ENCODE measurements around the gene FFAR3. TPM values are rescaled to one million over a fixed set of nuclear protein-coding genes. Genes with fewer than 3 reads are reported as not detected.

The FFAR3 gene
- total RNA-seq, 6 experiments from 2014 or later = not detected

GRCh38 chr19:35381926-35382325 is 23.7 kb downstream of the FFAR3 start:
- DNase-seq = no peak
- Mint-ChIP-seq H3K4me1 (ENCODE audit: low read depth) (no peaks in the 10 kb centered on the region), H3K9me3 (peaks cover 24% of the 10 kb centered on the region)

DNA sequence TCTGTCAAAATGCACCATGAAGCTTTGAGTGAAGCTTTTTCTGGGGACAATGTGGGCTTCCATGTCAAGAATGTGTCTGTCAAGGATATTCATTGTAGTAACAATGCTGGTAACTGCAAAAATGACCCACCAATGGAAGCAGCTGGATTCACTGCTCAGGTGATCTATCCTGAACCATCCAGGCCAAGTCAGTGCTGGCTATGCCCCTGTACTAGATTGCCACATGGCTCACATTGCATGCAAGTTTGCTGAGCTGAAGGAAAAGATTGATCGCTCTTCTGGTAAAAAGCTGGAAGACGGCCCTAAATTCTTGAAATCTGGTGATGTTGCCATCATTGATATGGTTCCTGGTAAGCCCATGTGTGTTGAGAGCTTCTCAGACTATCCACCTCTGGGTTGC is 25.3 kb downstream of the FFAR3 start:
- no peak overlapping the region for H3K4me3 Mint-ChIP-seq
- H3K27ac Mint-ChIP-seq = no peak overlapping the region

More at GRCh38 chr19:35381926-35382325, 23.7 kb downstream of the FFAR3 start:
- Mint-ChIP-seq H3K27me3 (ENCODE audit: insufficient read depth) (peaks cover 25% of the 10 kb centered on the region), H3K4me3 (no peak overlapping the region), H3K36me3 (ENCODE audit: low read depth) (peaks cover 5% of the 10 kb centered on the region), H3K27ac (no peak overlapping the region)
- TF ChIP-seq CTCF (IDR thresholded peaks at IDR 0.05) = no peak

DNA sequence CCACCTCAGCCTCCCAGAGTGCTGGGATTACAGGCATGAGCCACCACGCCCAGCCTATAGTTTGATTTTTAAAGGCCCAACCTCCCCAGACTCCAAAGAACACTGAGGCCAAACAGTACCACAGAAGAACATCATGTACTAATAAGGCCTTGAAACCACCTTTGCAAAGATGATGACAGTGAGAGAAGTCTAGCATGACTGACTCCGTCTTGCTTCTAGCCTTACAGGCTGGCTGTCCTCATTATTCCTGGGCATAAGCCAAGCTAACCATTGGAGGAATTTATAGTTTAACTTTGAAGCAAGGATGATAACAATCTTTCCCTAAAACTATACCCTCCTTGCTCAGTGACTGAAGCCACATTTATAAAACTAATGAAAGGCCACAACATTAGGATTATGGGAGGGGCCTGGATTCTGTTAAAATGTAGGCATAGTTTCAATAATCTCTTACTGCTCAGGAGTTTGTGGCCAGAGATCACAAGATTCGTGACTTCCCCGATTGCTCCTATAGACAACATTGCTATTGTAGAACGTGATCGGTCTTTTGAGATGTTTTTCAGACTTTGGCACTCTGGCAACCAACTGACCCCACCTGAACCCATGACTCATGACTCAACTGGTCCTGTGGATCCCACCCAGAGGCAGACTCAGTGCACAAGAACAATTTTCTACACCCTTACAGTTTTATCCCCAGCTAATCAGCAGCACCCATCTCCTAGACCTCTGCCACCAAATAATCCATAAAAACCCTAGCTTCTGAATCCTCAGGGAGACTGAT is 30.2 kb downstream of the FFAR3 start:
- no peak for DNase-seq
- Mint-ChIP-seq H3K27ac (no peak overlapping the region), H3K4me1 (ENCODE audit: low read depth) (no peaks in the 10 kb centered on the region), H3K36me3 (ENCODE audit: low read depth) (peaks cover 5% of the 10 kb centered on the region), H3K9me3 (peaks cover 28% of the 10 kb centered on the region), H3K4me3 (no peak overlapping the region), H3K27me3 (ENCODE audit: insufficient read depth) (no peaks in the 10 kb centered on the region; the same call in 1 of the 2 replicates)
- TF ChIP-seq CTCF (IDR thresholded peaks at IDR 0.05) = no peak

More for the DNA sequence above, 25.3 kb downstream of the FFAR3 start:
- Mint-ChIP-seq H3K9me3 (peaks cover 28% of the 10 kb centered on the region), H3K4me1 (ENCODE audit: low read depth) (no peaks in the 10 kb centered on the region), H3K27me3 (ENCODE audit: insufficient read depth) (peaks cover 20% of the 10 kb centered on the region), H3K36me3 (ENCODE audit: low read depth) (peaks cover 5% of the 10 kb centered on the region)
- no peak for TF ChIP-seq CTCF (IDR thresholded peaks at IDR 0.05)
- no peak for DNase-seq

DNA sequence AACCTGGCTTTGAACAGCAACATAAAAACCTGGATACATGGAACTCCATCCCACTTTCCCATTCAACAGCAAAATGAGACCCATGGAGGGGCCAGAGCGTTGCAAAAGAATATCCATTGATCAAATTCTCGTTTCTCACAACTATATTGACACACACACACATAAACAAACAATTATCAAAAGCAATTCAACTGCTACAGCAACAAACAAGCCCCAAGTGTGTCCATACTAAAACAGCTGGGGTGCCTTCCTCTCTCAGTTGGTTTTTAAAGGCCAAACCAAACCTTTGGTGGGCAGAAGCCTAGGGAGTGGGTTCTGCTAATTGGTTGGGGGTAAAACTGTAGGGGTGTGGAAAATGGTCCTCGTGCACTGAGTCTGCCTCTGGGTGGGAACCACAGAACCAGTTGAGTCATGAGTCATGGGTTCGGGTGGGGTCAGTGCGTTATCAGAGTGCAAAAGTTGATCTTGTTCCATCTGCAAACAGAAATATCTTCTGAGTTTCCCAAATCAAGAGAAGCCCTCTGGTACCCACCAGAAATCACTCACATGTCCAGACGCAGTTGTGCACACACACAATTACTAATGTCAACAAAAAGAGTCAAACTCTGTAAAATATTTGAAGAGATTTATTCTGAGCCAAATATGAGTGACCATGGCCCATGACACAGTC is 31.1 kb downstream of the FFAR3 start:
- no peak overlapping the region for H3K27ac Mint-ChIP-seq
- H3K4me1 Mint-ChIP-seq (ENCODE audit: low read depth) = no peaks in the 10 kb centered on the region
- H3K9me3 Mint-ChIP-seq = peaks cover 22% of the 10 kb centered on the region
- TF ChIP-seq CTCF (IDR thresholded peaks at IDR 0.05) = no peak
- H3K36me3 Mint-ChIP-seq (ENCODE audit: low read depth) = peaks cover 5% of the 10 kb centered on the region
- no peaks in the 10 kb centered on the region; the same call in 1 of the 2 replicates for H3K27me3 Mint-ChIP-seq (ENCODE audit: insufficient read depth)
- no peak for DNase-seq
- no peak overlapping the region for H3K4me3 Mint-ChIP-seq

DNA sequence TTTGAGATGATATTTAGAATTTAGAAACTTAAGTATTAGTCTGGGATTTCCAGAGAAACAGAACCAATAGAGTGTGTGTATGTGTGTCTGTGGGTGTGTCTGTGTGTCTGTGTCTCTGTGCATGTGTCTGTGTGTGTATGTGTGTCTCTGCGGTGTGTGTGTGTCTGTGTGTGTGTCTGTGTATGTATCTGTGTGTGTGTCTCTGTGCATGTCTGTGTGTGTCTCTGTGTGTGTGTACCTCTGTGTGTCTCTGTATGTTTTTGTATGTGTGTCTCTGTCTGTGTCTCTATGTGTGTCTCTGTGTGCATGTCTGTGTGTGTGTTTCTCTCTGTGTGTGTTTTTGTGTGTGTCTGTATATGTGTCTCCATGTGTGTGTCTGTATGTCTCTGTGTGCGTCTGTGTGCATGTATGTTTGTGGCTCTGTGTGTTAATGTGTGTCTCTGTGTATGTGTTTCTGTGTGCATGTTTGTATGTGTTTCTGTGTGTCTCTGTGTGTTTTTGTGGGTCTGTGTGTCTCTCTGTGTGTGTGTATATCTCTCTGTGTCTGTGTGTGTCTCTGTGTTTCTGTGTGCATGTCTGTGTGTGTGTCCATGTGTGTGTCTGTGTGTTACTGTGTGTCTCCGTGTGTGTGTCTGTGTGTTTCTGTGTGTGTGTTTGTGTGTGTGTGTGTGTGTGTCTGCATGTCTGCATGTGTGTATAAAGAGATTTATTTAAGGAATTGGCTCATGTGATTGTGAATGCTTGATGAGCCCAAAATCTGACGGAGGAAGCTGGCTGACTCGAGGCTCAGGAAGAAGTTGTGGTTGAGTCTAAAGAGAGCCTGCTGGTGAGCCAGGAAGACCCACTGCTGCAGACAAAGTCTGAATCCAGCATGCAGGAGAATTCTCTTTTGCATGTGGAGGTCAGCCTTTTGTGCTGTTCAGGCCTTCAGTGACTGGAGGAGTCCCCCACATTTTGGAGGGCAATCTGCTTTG is 34.8 kb downstream of the FFAR3 start:
- Mint-ChIP-seq H3K4me1 (ENCODE audit: low read depth) (no peaks in the 10 kb centered on the region), H3K27me3 (ENCODE audit: insufficient read depth) (no peaks in the 10 kb centered on the region), H3K9me3 (no peaks in the 10 kb centered on the region), H3K4me3 (no peak overlapping the region), H3K27ac (no peak overlapping the region), H3K36me3 (ENCODE audit: low read depth) (no peaks in the 10 kb centered on the region)
- TF ChIP-seq CTCF (IDR thresholded peaks at IDR 0.05) = no peak
- DNase-seq = no peak
